Cardiac septum (tissue), 1 donor: ENCODE results near the gene ENAH. TPM values are rescaled to one million over a fixed set of nuclear protein-coding genes. Genes with fewer than 3 reads are reported as not detected.

Experiments
- DNase-seq: peaks from one replicate; pipeline ENCODE4 v3.0.0-alpha.2; 2020; ENCODE audit warnings: low spot score
- intact Hi-C: fragments of 100-400 bp; cut with DNase I; formaldehyde crosslinking; loops from one replicate; pipeline ENCODE4 v1.14.0; 2022
- total RNA-seq: library from RNA; stranded (reverse); fragmentation: NEBNext Ultra II Directional; extraction: Animal tissue kit (Norgen Biotek cat#: 25700); gene quantifications from one replicate; pipeline ENCODE4 v1.2.1, GENCODE V29; 2021
- donor health status: DM: no; HTN: no; CAD: no.

Gene ENAH
- total RNA-seq, 1 donor from 2014 or later = 195 TPM

DNA sequence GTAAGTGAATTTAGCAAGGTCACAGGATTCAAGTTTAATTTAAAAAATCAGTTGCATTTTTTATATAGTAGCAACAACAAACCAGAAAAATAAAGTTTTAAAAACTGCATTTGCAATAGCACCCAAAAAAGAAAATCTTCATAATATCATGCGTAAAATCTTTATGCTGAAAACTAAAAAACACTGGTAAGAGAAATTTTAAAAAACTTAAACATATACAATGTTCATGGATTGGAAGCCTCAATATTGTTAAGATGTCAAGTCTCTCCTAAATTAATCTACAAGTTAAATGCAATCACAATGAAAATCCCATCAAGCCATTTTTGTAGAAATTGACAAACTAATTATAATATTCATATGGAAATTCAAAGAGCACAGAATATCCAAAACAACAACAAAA is 65.6 kb downstream of the ENAH start:
- intact Hi-C loops = no loop called here
- DNase-seq = no peak

DNA sequence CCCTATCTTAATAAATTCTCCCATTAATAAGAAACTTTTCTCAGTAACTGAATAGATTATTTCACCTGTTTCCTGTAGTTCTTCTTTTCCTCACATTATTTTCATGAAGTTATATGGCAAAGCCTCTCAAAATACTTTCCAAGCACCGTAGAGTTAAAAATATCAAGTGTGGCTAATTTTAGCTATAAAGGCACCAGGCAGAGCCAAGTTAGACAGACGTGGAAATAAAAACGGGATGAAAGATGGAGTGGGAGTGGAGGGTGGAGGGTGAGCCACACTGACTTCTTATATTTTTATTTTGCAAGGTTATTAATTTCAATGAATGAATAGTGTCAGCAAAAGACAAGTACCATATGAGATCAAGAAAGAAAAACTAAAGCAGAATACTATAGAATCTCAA is 71.7 kb downstream of the ENAH start:
- intact Hi-C loops = loop anchor here (5.0 kb wide), 1 partner anchor 71 kb away; the partner anchor contains the start of gene ENAH
- no peak for DNase-seq

DNA sequence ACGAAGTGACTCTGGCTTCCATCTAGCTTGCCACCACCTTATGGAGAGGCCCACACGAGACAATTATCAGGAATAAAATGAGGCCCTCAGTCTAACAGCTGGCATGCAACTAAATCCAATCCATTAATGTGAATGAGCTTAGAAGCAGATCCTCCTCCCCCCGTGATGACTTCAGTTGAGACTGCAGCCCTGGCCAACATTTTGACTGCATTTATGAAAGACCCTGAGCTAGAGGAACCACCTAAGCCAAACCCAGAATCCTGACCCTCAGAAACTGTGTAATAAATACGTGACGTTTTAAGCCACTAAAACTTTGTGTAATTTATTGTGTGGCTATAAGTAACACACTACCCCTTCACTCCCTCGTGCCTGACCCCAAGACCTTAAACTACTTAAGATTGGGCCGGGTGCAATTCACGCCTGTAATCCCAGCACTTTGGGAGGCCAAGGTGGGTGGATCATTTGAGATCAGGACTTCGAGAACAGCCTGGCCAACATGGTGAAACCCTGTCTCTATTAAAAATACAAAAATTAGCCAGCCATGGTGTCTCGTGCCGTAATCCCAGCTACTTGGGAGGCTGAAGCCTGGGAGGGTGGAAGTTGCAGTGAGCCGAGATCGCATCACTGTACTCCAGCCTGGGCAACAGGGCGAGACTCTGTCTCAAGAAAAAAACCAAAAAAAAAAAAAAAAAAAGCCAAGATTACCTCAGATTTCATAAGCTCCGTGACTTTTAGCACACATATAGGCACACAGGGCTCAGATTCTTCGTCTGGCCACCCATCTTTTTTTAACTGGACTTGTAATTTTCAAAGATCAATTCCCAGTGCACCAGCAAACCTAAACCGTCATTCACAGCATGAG is 72.5 kb downstream of the ENAH start:
- no peak for DNase-seq
- intact Hi-C loops = loop anchor here (5.0 kb wide), 1 partner anchor 72 kb away; the partner anchor contains the start of gene ENAH

DNA sequence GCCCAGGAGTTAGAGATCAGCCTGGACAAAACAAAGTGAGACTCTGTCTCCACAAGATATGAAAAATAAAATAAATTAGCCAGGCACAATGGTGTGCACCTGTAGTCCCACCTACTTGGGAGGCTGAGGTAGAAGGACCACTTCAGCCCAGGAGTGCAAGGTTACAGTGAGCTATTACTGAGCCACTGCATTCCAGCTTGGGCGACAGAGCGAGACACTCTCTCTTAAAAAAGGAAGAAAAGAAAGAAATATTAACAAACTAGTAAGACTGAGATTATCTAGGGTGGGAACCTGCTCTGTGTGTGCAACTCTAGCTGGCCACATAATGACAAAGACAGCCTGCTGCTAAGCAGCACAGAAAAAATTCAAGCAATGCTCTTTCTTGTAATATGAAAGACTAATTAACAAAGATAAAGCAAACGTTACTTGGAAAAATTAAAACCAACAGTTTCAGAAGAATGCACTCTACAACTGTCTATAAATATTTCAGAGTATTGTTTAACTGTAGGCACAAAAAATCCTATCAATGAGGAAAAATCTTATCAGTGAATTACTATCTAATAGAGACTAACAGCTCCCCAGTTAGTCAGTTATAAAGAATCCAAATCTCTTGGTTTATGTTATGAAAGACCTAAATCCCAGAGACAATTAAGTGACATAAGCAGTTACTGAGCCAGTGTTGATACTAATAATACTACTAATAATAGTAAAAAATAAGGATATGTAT is 74.5 kb downstream of the ENAH start:
- intact Hi-C loops = no loop called here
- no peak for DNase-seq

DNA sequence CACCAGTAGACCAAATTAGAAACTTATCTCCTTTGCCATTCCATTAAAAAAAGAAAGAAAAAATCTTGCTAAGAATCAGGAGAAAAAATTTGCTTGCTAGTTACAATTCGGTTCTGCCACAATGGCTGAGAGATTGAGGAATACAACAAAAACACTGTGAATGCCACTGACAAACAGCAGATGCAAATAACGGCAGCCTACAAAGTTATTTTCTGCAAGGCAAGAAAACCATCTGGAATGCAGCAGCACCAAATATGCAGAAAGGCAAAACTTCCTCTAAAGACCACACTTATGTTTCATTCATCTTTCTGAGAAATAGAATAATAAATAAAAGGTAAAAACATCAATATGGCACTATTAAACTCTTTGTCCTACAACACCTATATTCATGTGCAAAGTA is 75.7 kb downstream of the ENAH start:
- intact Hi-C loops = no loop called here
- DNase-seq = no peak

DNA sequence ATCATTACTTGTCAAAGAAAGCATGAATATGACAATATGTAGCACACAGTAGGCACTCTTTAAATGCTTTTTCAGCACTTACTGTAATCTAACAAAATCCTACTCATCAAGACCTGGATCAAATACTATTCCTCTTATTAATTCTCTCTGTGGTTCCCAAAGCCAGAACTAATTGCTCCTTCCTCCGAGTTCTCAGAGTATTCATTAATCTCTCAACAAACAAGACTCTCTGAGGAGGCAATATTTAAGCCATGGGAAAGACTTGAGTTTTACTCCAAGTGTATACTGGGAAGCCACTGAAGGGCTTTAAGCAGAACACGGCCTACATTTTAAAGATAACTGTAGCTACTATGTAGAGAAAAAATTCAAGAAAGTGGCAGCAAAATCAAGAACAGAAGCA is 79.7 kb downstream of the ENAH start:
- intact Hi-C loops = no loop called here
- no peak for DNase-seq

DNA sequence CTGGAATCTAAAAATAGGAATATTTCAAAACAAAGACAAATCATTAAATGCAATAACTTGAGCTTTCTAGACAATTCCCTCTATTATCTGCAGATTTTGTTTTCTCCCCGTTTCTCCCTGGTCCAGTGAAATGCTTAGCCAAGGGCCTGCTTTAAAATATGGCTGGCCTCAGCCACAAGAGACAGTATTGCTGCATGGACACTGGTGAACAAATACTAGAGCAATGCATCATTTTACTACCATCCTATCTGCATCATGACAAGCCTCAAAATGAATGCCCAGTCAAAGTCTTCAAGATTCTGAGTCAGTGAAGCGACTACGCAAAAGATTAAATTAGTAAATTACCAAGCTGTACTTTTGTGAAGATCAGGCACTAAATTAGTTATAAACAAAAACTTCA is 80.5 kb downstream of the ENAH start:
- DNase-seq = no peak
- intact Hi-C loops = no loop called here

DNA sequence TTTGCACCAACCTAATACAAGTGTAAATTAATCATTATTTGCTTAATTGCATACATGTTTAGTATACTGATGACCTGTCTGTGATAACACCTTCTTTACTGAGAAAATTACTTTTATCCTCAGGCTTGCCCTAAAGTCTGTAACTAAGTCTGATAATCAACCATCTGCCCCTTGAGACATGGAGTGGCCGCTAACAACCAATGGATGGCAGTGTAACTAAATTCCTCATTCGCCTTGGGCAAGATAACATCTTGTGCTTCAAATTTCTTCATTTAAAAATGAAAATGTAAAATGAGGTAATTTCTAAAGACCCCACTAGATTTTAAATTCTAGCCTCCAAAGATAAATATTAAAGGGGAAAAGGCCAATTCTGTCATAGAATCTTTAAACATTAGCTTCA is 85.1 kb downstream of the ENAH start:
- DNase-seq = no peak
- intact Hi-C loops = loop anchor here (5.0 kb wide), 1 partner anchor 205 kb away; no protein-coding TSS in a partner anchor

DNA sequence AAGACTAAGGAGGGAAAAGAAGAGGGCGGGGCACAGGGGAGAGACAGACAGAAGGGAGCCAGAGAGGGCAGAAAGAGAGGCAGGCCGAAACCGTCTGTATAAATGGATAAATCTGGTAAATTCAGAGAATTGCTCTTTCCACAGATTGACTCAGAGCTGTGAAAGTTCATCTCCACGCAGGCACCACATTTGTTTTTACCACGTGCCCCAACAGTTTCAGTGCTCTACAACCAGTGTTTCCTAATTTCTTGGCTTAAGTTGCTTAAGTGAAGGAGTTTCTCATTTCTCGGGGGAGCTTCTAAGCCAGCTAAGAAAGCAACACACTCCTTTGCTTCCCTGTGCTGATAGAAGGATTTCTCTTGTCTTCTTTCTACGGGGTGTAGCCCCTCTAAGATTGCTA is 87.1 kb downstream of the ENAH start:
- DNase-seq = no peak

DNA sequence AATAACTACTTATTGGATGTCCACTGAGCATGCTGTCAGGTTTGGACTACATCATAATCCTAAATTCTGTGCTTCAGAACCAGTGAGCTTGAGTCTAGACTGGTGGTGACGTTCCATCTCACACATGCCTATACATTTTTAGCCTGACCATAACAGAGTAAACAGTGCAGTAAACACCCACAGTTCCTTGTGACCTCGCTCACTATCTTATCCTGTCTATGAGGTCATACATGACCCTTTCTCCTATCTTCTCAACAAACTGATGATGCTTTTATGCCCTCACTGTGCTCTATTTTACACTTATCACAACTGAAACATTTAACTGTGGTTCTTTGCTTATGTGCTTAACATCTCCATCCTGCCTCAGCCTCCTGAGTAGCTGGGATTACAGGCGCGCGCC is 91.2 kb downstream of the ENAH start:
- intact Hi-C loops = no loop called here
- DNase-seq = no peak

More for the DNA sequence above, 87.1 kb downstream of the ENAH start:
- intact Hi-C loops = loop anchor here (5.0 kb wide), 1 partner anchor 206 kb away; no protein-coding TSS in a partner anchor

DNA sequence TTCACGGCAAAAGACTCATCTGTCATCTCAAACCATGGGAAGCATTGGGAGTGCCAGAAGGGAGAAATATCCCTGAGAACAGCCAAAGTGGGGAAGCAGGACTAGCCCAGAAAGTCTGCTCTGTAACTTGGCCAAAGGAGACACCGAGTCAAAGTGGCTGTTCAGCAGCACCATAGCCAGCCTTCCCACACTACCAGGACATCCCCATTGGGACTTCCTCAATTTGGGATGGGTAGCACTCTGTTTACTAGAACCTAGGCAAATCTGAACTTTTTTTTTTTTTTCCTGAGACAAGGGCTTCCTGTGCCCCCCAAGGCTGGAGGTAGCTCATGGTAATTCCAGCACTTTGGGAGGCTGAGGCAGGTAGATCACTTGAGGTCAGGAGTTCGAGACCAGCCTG is 93.0 kb downstream of the ENAH start:
- DNase-seq = no peak
- intact Hi-C loops = no loop called here

DNA sequence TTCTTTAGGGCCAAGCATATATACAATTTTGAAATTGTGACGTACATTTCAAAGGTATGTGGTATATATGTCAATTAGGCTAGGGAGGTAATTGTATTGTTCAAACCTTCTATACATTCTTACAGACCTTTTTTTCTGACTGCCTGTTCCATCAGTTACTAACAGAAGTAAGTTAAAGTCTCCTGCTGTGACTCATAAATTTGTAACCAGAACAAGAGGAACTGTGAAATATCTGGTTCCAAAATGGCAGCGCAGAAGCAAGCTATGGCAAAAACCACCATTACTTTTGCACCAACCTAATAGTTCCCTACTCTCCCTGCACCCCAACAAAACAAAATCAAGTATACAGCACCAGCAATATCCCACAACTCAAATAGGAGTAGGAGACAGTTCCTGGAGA is 93.6 kb downstream of the ENAH start:
- no peak for DNase-seq
- intact Hi-C loops = no loop called here

DNA sequence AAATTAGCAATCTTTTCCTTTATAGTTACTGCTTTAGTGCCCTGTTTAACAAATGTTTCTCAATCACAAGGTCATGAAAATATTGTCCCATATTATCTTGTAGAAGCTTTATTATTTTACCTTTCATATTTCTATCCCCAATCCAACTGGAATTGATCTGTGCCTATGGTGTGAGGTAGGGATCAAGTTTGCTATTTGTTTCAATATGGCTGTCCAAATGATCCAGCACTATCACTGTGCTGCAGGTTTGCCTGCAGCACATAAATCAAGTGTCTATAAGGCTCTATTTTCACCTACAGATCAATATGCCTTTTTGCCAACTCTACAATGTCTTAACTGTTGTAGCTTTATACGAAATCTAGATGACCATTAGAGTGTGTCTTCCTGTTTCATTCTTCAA is 96.2 kb downstream of the ENAH start:
- no peak for DNase-seq
- intact Hi-C loops = no loop called here

DNA sequence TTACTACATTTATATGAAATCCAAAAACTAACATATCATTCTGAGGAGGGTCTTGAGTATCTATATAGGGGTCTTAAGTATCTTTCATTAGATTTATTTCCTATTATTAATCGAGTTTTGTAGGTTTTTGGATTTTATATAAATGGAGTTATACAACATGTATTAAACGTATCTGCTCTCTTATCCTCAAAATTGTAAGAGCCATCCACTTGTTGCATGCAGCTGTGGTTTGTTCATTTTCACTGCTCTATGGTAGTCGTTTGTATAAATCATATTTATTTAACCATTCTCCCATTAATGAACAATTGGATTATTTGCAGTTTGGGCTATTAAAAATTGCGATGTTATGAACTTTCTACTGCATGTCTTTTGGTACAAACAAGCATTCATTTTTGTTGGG is 97.1 kb downstream of the ENAH start:
- intact Hi-C loops = no loop called here
- no peak for DNase-seq

DNA sequence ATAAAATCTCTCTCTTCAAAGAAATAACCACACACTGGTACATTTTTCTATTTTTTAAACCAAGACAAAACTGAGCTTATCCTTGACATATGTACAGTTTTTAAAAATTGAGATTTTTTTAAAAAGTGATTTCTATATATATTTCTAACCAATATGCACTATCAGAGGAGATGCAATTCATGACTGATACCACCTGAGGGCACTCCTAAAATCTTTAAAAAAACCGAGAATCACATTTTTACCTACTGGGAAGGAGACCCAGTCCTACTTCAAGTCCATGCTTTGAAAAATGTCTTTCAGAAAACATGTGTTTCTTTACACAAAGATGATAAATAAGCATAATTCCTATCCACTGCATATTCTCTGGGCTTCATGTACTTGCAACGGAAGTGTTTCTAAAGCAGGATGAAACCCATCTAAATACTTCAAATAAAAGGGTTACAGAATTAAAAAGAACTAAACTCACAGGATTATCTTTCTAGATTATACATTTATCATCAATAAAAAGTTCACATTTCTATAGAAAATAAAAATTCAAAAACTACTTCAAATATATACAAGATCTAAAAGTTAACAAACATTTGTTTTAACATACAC is 98.6 kb downstream of the ENAH start:
- intact Hi-C loops = loop anchor here (1.0 to 5.0 kb wide), 2 partner anchors 98 to 218 kb away; partner anchors contain the start of gene ENAH
- DNase-seq = no peak

DNA sequence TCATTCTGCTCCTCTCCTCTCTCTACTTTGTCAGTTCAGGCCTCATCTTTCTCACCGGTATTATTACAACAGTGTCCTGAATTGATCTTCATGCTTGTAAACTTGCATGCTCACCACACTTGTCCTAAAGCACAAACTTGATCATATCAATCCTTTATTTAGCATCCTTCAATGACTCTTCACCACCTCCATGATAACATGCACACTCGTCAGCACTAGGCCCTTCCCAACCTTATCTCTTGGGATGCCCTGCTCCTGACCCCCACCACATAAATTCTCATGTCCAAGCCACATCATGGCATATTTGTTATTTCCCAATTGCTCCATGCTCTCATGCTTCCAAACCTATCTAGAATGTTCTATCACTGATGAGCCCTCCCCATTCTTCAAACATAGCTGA is 103.1 kb downstream of the ENAH start:
- DNase-seq = no peak
- intact Hi-C loops = loop anchor here (5.0 kb wide), 1 partner anchor 102 kb away; the partner anchor contains the start of gene ENAH

DNA sequence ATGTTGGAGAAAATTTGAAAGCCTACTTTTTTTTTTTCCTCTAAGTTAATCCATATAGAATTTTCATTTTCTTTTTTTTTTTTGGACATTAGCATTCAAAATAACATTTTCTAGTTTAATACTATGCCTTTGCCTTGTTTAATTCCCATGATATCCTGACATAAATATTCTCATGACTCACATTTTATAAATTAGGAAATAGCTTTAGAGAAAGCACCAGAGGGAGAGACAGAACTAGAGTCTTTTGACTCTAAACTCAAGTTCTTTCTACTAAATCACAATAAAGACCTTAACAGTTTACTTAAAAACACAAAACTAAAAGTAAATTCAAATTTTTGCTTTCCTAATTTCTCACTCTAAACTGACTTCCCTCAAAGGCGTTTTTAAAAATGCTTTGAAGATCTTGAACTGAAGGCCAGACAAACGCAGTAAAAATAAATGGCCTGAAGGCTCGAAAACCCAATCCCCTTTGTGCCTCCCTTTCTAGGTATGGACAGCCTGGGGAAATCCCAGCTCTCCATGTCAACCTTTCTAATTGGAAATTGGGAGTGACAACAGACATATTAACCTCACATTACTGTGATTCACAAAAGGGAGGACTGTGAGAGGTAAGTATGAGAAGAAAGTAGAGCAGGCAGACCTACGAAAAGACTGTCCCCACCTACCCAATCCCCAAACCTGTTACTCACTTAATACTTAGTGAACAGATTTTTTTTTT is 104.6 kb downstream of the ENAH start:
- intact Hi-C loops = no loop called here

DNA sequence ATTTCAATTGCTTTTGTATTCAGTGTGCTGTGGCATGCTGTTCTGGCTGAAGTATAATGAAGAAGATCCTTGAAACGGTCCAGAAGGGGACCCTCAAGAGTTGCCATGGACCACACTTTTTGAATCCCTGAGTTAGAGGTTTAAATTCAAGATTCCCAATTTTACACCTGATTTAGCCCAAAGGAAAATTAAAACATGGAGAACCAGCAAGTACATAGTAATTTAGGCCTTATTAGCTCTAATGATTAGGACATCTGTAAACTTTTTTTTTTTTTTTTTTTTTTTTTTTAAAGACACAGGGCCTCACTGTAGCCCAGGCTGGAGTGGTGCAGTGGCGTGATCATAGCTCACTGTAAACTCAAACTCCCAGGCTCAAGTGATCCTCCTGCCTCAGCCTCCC is 107.3 kb downstream of the ENAH start:
- intact Hi-C loops = no loop called here
- DNase-seq = no peak

More for the DNA sequence above, 104.6 kb downstream of the ENAH start:
- DNase-seq = no peak

DNA sequence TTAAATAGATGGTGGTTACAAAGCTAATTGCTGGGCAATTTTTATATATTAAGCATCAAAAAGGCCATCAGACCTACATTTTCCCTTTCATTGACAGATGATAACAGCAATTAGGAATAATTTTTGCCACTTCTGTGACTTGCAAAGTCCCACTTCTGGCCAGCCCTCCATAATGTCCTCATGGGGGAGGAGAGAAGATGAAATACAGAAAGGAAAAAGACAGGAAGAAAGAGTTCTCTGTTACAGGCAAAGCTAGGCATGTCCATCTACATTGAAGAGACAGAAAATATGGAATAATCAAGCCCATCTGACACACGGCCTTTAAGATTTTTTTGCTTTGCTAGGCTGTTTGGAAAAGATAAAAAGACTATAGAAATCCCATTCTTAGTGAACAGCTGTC is 108.0 kb downstream of the ENAH start:
- no peak for DNase-seq
- intact Hi-C loops = no loop called here

DNA sequence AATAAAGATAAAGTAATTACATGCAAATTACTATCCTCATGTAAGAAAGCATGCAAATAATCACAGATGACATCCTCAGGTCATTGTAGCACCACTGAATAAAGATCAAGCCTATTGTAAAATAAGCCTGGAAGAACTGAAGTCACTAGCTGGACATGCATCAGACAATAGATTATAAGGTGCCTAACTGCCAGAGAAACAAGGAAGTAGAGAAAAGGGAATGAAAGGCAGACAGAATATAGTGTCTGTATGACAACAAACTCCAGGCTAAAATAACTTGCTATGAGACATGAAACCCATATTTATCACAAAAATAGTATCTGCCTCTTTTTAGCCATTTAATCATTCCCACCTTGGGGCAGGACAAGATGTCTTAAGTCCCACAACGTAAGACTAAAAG is 108.7 kb downstream of the ENAH start:
- DNase-seq = no peak
- intact Hi-C loops = no loop called here
